Anterior cingulate cortex (tissue), 58 donors: Measurements from ENCODE around the gene URAD.

Experiments used
- DNase-seq, 58 donors: peaks; one replicate each; lab custom pipeline; 2025; lab: John Stamatoyannopoulos, UW

The URAD gene

DNA sequence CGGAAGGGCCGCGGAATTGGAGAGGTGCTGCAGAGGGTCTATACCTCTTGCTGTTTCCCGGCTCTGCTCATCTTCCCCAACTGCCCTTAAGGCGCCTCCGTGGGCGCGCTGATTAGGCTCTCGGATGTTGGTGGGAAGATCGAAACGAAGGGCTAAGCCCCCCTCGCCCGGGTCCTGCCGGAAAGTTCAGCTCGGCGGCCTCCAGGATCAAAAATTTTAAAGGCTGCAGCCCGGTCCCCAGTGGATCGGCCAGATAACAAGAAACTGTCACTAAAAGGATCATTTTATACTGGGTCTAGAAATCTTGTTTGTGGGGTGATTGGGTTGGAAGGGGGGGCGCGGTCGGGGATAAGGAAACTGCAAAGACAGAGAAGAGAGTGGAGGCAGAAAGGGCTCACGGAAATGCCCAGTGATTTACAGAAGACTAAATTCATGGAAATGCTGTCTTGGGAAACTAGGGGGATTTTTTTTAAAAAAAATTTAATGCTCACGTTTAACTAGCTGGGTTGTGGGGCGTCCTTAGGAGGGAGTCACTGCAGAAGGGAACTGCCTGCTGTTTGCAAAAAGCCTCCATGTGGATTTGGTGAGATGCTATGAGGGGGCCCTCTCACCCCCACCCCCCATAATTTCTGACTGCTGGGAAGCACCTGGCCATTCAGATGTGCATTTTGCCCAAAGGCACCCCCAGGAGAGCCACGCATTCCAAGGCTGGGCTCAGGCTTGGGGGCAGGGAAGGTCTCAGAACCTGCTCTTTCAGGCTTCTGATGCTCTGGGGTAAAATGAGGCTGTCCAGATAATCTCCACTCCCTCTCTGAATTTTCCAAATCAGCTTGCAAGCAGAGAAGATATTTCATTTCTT lies 27.0 kb downstream of the URAD start:
- DNase-seq = no peak

DNA sequence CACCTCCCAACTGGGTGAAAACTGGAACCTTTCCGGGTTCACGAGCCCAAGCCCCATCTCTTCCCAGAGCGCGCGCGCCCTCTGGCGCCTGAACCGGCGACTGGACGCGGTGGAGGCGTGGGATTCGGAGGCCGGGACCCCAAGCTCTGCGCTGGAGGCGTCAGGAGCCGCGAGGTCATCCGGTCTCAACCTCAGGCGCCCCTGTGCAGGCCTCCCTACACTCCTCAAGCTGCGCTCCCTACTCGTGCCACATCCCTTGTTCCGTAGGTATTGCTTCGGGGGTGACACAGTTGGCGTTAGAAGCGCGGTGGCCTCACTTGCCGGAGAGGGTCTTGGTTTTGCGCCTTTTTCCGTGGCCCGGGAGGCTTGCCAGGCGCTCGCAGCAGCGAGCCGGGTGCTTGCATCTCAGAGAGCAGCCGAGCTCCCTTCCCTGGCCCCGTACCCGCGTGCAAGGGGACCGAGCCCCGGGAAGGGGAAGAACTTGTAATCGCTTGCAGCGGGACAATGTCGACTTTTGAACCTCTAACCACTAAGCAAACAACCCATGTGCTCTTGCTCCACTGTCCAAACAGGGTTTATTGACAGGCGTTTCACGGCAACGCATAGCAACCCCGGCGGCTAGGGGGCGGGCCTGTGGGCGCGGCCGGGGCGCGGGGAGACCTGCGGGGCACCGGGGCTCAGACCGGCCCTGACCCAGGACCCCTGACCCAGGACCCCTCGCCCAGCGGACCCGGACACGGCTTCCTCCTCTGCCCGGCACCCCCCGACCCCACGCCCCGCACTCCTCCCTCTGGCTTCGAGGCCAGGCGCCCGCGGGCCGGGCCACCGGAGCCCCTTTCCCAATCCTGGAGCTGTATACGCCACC lies 27.9 kb downstream of the URAD start:
- peak in 2 of 58 donors; percentile 1 to 2 for DNase-seq

DNA sequence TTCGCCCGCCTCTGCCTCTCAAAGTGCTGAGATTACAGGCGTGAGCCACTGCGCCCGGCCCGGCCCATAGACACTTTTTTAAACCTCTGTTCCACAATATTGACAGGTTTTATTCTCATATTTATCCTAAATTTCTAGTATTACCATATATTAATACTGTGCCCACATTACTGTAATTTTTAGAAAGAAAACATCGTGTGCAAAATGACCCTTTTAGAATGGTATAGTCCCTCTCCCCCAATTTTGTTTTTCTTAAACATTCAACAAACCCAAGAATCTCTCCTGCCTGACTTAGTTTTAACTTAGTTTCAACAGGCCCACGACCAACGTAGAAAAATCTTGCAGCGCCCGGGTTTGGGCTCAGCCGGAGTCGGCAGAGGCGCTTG lies 28.5 kb downstream of the URAD start:
- DNase-seq = no peak

DNA sequence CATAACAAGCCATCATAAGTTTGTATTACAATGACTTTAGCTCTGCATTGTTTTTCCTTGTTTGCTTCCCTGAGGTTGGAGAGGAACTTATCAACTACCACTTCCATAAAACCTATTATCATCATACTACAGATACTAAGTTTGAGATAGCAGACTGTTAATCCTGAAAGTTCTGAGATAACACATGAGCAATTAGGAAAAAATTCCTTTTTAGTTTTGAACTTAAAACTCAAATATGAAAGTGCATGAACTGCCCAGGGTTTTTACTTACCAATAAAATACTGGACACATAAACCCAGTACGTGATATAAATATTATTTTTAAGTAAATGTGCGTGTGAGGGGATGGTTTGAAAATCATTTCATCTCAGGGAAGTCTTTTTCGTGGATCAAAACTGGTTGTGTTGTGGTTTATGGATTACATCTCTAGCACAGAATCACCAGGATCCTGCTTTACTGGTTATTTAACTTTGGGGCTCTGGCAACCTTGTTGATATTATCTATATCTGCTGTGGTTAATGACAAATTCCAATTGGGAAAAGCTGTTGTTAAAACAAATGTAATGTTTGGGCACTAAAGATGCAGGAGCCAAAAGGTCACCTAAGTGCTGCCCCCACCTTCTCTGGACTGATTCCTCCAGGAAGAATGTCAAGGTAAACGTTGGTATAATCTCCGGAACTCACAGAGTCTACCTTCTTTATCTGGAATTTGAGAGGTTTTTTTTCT lies 31.8 kb downstream of the URAD start:
- DNase-seq = no peak

DNA sequence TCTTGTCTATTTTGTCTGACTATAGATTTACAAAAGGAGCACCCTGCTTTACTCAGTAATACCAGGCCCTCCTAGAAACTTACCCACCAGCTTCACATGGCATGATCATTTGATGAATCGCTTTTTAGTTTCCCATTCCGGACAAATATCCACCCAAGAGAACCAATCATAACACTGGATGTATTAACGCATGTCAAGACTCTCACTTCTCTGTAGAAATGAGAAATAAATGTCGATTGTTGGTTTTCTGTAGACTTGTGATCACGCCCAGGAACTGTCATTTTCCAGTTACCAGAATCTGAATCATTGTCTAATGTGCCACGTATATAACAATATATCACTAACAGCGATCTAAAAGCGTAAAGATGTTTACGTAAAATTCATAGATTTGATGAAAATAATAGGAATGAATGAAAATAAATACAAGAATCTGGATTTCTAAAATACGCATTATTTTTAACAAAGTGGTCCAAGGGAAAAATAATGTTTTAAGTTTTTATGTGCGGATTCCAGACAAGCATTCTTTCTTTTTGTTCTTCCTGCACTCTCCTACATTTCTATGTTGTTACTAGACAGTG lies 33.4 kb downstream of the URAD start:
- DNase-seq = no peak

DNA sequence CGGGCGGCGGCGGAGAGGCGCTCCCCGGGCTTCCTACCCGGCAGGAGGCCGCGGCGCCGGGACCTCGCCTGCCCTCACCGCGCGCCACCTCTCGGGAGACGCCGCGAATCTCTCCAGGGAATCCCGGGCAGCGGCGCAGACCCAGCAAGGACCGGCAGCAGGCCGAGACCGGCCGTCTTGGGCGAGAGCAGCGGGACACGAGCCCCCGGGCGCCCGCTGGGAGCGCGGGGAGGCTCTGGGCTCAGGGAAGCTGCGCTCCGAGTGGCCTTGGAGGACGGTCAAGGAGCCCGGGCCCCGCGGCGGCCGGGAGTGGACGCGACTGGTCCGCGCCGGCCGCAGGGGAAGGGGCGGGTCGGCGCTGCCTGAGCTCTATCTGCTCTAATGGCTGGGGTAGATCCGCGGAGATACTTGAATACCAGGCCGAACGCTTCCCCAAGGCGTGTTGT lies 34.1 kb downstream of the URAD start:
- no peak for DNase-seq

DNA sequence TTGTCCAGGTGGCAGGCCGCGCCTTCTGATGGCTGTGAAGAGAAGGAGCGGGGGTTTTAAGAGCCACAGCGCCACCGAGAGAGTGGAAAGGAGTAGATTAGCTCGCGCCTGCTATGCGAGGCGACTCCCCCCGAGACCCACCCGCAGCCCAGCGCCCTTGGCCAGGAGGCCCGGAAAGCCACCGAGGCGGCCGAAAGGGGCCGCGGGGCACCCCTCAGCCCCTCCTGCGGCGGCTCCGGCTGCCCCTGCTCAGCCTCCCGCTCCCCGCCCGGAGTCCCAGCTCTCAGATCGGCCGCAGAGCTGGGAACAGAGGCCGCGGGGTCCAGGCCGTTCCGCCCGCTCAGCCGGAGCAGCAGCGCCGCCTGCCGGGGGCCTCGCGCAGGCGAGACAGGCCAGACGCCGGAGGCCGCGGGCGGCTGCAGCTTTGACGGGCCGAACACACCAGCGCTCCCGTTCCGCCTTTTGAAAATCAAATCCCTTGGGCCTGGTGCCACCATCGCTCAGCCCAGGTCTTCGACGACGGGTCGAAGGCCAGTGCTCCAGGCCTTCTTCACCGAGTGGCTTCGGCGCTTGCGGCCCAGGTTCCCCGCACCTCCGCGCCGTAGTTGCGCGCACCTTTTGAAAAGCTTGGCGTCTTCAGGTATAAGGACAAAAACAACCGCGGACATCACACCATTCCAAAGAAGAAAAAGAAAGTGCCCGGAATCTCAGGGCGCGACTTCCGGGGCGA lies 34.7 kb downstream of the URAD start:
- DNase-seq = peak in 31 of 58 donors; percentile 3 to 47 (median 19)

DNA sequence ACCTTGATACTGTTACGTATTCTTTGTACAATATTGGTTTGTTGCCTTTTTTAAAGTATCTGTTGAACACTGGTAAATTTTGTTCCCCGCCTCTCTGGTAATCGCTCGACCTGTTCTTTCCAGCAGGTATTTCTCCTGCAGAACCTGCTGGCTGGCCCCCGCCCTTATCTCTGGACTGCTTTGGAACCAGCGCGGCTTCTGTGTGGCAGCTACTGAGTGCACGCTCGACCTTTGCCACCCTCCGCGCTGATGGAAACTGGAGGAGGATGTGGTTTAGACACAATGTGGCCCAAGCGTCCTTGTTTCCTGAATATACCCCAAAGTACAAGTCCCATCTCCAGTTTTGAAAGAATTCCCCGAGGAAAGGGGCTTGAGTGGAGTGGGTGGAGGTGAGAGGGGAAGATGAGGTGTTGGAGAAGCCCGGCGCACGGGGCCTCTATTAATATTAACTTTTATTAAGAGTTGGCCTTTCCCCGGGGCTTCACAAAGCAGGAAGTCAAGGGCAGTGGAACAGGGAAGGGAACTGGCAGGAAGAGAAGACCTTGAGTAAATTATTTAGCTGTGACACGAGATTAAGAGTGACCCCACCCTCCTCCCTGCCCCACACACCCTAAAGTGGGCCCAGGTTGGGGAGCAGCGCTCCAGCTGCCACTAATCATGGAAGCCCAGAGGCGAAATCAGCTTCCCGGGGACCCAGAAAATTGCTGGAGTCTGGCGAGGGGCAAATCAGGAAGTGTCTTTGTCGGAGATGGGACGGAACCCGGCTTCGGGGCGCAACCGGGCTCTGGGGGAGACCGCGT lies 35.4 kb downstream of the URAD start:
- no peak for DNase-seq

DNA sequence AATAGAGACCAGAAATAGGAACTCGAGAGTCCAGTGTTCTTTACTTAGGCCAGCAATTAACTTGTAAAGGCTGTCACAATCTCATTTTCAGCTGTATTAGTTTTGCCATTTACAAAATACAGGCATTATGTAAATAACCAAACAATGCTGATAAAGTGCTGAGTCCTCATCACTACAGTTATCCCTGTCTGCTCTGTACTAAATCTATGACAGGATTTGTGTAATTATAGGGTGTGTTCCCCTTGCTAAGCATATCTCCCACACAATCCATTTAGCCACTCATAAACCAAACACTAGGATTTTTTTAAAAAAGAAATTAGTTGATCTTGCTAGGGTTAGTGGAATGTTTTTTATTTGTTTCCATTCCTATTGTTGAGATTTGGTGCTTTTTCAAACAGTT lies 45.5 kb downstream of the URAD start:
- no peak for DNase-seq

DNA sequence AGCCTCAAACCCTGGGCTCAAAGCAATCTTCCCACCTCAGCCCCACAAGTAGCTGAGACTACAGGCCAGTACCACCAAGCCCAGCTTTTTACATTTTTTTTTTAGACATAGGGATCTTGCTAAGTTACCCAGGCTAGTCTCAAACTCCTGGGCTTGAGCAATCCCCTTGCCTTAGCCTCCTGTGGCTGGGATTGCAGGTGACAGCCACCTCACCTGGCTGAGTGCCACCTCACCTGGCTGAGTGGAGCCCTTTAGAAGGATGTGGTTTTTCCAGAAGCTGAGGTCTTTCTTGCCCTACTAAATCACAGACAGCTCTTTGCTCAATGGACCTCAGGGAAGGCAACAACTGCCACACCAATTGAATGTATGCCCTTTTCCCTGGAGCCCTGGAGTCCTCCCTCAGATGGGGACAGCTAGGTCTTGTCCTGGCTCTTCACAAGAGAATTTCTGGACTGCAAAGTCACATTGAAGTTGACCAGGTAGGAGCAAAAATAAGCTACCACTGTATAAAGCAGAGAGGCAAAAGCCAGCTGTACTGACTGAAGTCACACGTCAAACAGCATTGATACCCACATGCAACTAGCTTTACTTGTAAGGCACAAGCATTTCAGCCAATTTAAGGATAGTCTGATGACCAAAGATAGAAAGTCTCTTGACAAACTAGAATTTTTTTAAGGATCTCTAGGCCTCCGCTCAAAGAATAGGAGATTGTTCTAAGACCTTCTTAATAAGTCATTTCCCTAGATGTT lies 54.7 kb downstream of the URAD start:
- no peak for DNase-seq

DNA sequence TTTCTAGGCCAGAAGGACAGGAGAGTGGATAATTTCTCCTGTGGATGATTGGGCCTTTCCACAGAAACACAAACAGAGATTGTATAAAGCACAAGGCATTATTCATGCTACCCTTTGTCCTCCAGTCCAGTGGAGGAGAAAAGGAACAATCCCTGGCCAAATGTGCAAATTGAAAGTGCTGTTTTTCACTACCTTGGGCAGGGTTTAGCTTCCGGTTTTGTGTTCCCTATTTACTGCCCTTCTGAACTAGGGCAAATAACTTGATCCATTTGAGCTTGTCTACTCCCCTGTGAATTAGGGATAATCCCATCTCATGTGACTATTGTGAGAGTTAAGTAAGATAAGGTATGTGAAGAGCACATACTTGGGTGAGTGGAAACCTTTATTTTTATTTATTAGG lies 55.4 kb downstream of the URAD start:
- DNase-seq = no peak

DNA sequence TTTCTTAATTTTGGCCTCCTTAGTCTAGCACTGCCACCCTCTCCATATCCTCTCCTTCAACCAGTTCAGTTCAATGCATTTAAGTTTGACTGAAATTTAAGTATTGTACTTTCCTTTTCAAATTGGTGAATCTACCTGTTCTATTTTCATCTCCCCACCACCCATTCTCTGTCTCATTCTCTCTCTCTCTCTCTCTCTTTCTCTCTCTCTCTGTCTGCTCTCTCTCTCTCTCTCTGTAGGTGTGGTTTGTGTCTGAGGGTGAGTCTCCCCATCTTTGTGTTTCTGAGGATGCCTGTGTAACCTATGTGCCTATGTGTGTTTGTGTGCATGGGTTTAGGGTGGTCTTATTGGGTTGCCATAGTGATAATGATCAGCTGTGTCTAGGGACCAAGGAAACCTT lies 58.6 kb downstream of the URAD start:
- no peak for DNase-seq

DNA sequence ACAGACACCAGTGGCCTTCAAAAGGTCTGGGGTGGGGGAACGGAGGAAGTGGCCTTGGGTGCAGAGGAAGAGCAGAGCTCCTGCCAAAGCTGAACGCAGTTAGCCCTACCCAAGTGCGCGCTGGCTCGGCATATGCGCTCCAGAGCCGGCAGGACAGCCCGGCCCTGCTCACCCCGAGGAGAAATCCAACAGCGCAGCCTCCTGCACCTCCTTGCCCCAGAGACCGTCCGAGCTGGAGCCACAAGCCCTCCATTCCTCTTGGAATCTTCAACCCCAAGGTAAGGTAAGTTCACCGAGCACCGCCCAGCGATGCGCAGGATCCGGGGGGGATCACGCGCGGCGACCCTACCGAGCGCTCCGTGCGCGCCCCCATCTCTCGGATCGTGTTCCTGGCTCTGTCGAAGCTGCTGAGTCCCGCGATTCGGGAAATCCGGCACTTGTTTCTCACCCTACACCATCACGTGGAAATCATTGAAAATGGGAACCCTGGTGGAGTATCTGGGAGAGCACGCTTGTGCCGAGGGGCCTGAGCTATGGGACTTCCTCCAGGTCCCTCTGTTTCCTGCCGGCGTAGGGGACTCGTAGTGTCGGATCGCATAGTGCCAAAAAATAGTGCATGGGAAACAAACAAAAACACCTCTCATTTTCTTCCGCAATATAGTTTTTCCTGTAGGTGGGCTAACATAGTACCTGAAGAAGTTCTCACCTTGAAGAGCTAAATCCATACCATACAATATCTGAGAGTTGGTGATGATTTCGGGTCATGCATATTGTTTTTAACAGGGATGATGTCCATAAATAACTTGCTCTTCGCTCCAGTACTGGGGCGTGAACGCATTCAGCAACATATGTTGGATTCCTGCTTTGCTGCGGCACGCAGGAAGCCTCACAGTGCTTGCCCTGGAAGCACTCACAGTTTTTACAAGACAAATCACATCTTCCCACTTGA lies 59.4 kb downstream of the URAD start:
- no peak for DNase-seq

DNA sequence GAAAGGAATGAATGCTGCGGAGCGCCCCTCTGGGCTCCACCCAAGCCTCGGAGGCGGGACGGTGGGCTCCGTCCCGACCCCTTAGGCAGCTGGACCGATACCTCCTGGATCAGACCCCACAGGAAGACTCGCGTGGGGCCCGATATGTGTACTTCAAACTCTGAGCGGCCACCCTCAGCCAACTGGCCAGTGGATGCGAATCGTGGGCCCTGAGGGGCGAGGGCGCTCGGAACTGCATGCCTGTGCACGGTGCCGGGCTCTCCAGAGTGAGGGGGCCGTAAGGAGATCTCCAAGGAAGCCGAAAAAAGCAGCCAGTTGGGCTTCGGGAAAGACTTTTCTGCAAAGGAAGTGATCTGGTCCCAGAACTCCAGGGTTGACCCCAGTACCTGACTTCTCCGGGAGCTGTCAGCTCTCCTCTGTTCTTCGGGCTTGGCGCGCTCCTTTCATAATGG lies 60.1 kb downstream of the URAD start:
- DNase-seq = no peak
